HepG2 (cell line): ENCODE results near the gene SMAD3. TPM values are rescaled to one million over a fixed set of nuclear protein-coding genes. Genes with fewer than 3 reads are reported as not detected.

Experiments used
- AHDC1 ChIP-seq: sonication (generic); formaldehyde crosslinking; IDR thresholded peaks from 2 replicates; pipeline ENCODE4 v1.5.1; 2020; ENCODE audit warnings: mild to moderate bottlenecking, missing genetic modification reagents, borderline replicate concordance
- BCLAF1 ChIP-seq: fragments of 450-650 bp; IDR thresholded peaks from 2 replicates; pipeline ENCODE4 v1.6.1; 2017; ENCODE audit warnings: mild to moderate bottlenecking
- FOXO1 ChIP-seq: sonication (generic); formaldehyde crosslinking; IDR thresholded peaks from 2 replicates; pipeline ENCODE4 v1.4.0; 2020; ENCODE audit warnings: missing genetic modification reagents
- ZEB1 ChIP-seq: IDR thresholded peaks from 2 replicates; pipeline ENCODE4 v1.6.1; 2012; ENCODE audit warnings: mild to moderate bottlenecking, low read depth, inconsistent platforms; ENCODE audit not compliant: insufficient replicate concordance
- ZNF549 ChIP-seq: sonication (generic); formaldehyde crosslinking; IDR thresholded peaks from 2 replicates; pipeline ENCODE4 v1.5.0; 2020; ENCODE audit warnings: missing genetic modification reagents
- ZNF691 ChIP-seq: sonication (generic); formaldehyde crosslinking; IDR thresholded peaks from 2 replicates; pipeline ENCODE4 v1.4.0; 2020; ENCODE audit warnings: missing genetic modification reagents, low read depth, mild to moderate bottlenecking, borderline replicate concordance
- ZNF850 ChIP-seq: sonication (generic); formaldehyde crosslinking; conservative IDR thresholded peaks from 2 replicates; pipeline ENCODE4 v1.9.0; 2021; ENCODE audit warnings: mild to moderate bottlenecking, missing genetic modification reagents
- polyA plus RNA-seq, 8 experiments: library from polyadenylated mRNA; depleted of rRNA in 3 of 8; stranded (reverse) in 7 of 8; unstranded in 1 of 8; fragments of >200 nt; fragmentation: Illumina TruSeq in 4 of 8; extraction: Trizol in 4 of 8; gene quantifications; 2 replicates each; pipeline versions ENCODE4 v1.2.1 to v1.2.3, GENCODE V29; 2011 to 2016; ENCODE audit warnings: low read depth in 4 of 8, missing spikeins in 1 of 8, mixed read lengths in 1 of 8; ENCODE audit not compliant: insufficient read depth in 1 of 8
- total RNA-seq, 5 experiments: library from RNA; depleted of rRNA; stranded (reverse); fragments of >200 nt; fragmentation: Illumina TruSeq; extraction: Trizol; gene quantifications; 2 replicates each; pipeline ENCODE4 v1.2.3, GENCODE V29; 2016; ENCODE audit warnings: low read depth in 1 of 5

Gene SMAD3
- total and polyA plus RNA-seq, 2 of the 13 experiments (the other 11 are each of a cell fraction or from before 2014, with no cell fraction given) = 8.6 to 56.3 TPM

- TF ChIP-seq ZNF850 (CRISPR knock-in tag) = no peak
- no peak for TF ChIP-seq BCLAF1
- TF ChIP-seq ZEB1 = no peak
- TF ChIP-seq ZNF691 = no peak
- TF ChIP-seq AHDC1 = no peak
- TF ChIP-seq FOXO1 (CRISPR knock-in tag) = no peak
- no peak for TF ChIP-seq ZNF549 (CRISPR knock-in tag)
- TF ChIP-seq, all 625 proteins: peak for 0
Observed at GRCh38 chr15:67227431-67227830, 162.0 kb downstream of the SMAD3 start (continued).
